ENCODE data around the gene IL1RAP.

Gene IL1RAP

GRCh38 chr3:190581041-190581541 is 67.2 kb downstream of the IL1RAP start:
- no peak for DNase-seq

GRCh38 chr3:190582667-190583066 is 68.8 kb downstream of the IL1RAP start:
- no peak for DNase-seq

GRCh38 chr3:190585805-190586630 is 72.1 kb downstream of the IL1RAP start:
- DNase-seq: no peak

GRCh38 chr3:190586631-190587011 is 72.7 kb downstream of the IL1RAP start:
- DNase-seq: no peak

GRCh38 chr3:190588570-190588969 is 74.7 kb downstream of the IL1RAP start:
- DNase-seq: no peak

GRCh38 chr3:190589326-190589725 is 75.4 kb downstream of the IL1RAP start:
- no peak for DNase-seq

- DNase-seq: no peak
These were observed 77.2 kb downstream of the IL1RAP start for GRCh38 chr3:190591080-190591479.

GRCh38 chr3:190593075-190593474 is 79.2 kb downstream of the IL1RAP start:
- no peak for DNase-seq

GRCh38 chr3:190594171-190594570 is 80.3 kb downstream of the IL1RAP start:
- no peak for DNase-seq

- DNase-seq: no peak
These were observed 81.4 kb downstream of the IL1RAP start for GRCh38 chr3:190595179-190595795.

- DNase-seq: no peak
These were observed 81.9 kb downstream of the IL1RAP start for GRCh38 chr3:190595807-190596206.

- DNase-seq: no peak
These were observed 82.7 kb downstream of the IL1RAP start for GRCh38 chr3:190596349-190597285.

- DNase-seq: no peak
These were observed 83.4 kb downstream of the IL1RAP start for GRCh38 chr3:190597291-190597690.

- DNase-seq: no peak
These were observed 87.7 kb downstream of the IL1RAP start for GRCh38 chr3:190601622-190602021.

GRCh38 chr3:190605385-190605784 is 91.5 kb downstream of the IL1RAP start:
- DNase-seq: no peak

GRCh38 chr3:190606596-190606995 is 92.7 kb downstream of the IL1RAP start:
- no peak for DNase-seq

GRCh38 chr3:190607021-190607420 is 93.1 kb downstream of the IL1RAP start:
- no peak for DNase-seq

GRCh38 chr3:190608850-190609589 is 95.1 kb downstream of the IL1RAP start:
- no peak for DNase-seq

- DNase-seq: no peak
These were observed 100.6 kb downstream of the IL1RAP start for GRCh38 chr3:190614226-190615059.

- DNase-seq: no peak
These were observed 101.1 kb downstream of the IL1RAP start for GRCh38 chr3:190615060-190615384.

GRCh38 chr3:190615607-190616006 is 101.7 kb downstream of the IL1RAP start:
- DNase-seq: no peak

- no peak for DNase-seq
These were observed 102.8 kb downstream of the IL1RAP start for GRCh38 chr3:190616637-190617036.
